ENCODE measurements around the gene NRG4. TPM values are rescaled to one million over a fixed set of nuclear protein-coding genes. Genes with fewer than 3 reads are reported as not detected.
"Not testable (repeated sequence)": the region's sequence is repeated elsewhere in the genome, so short reads cannot be mapped to it uniquely, and the experiment has no call there.

NRG4 gene, protein sequence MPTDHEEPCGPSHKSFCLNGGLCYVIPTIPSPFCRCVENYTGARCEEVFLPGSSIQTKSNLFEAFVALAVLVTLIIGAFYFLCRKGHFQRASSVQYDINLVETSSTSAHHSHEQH
- 0.10 TPM for total RNA-seq

DNA sequence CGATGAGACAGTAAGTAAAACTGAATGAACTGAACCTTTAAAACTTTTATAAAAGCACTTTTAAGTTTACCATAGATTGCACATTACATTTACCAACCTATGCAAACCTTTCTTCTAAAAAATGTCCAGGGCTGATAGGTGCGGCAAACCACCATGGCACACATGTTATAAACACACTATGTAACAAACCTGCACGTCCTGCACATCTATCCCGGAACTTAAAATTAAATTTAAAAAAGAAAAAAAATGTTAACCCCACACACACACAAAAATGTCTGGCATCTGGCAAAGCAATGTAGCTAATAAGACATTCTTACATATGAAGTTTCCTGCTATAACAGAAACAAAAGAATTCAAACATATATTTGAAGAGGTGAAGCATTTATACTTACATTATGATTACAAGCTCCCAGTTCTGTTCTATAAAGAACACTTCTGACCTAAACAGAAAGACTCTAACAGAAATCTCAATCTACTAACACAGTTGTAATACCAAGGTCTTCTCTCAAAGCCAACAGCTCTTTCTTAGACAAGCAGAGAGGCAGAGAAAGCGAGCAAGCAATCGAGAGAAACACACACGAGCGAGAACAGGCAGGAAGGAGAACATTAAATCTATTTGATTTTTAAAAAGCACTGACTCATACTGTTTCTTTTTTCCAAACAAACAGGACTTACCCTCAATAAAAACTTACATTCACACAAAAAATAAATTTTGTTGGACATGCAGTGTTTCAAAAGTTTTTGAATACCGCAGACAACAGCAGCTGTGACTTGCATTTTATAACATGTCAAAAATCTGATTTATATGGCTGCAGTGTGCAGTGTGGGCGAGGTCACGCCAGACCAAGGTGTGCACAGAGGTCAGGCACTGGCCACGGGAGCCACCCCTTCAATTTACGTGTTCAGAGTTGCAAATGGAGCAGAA is at the start of gene NRG4:
TSS of gene NRG4 (minus strand) at position 798 of the 925 bp plus-strand sequence. CDS start 1,194 bp downstream, outside the sequence.
- DNase-seq: no peak

DNA sequence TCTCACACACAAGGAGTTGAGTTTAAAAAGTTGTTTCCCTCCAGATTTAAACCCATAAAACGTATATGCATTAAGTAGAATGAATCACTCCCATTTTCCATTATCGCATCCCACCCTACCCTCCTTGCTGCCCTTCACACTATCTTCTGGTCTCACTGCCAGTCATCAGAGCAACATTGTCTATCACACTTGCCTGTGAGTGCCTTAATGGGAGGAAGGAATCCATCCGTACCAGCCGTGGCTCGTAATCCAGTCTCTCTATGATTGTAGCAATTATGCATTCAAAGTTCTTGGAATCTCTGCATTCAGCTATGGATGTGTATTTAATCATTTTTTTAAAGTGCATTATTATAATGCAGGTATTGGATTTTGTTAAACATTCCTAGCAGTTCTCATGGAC is 49.5 kb upstream of the NRG4 start:
- DNase-seq: no peak

DNA sequence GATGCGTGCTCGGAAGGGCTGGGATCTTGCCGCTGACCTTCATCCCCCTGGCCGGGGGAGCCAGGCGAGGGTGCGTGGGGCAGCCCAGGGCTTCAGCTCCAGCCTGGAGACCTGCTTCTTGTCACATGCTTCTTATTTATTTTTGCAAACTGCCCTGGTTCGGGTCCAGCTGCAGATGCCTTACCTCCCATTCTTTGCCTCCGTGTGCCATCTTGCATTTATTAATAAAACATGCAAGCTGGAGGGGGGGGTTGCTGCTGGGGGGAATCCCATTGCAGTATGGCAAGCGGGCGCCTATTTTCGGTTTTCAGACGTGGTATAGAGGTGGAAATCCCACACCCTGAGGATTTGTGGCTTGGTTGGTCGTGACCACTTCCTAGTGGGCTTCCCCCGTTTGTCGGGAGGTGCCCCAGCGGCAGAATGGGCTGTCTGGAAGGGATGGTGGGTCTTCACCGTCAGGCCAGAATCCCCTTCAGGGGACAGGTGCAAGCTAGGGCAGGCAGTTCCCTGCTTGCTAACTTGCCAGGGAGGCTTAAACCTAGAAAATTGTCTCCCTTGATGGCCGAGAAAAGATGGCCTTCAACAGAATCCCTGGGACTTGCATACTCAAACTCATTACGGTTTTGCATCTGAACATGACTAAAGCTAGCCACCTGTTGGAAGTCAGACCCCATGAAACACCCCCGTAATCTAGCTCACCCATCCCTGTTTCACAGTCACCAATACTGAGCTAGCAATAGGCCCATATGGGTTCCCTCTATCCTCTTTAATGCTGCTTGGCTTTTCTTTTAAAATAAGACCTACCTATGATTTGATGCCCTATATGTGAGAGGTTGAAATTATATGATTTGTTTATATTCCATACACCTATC is 48.1 kb upstream of the NRG4 start:
- no peak for DNase-seq

DNA sequence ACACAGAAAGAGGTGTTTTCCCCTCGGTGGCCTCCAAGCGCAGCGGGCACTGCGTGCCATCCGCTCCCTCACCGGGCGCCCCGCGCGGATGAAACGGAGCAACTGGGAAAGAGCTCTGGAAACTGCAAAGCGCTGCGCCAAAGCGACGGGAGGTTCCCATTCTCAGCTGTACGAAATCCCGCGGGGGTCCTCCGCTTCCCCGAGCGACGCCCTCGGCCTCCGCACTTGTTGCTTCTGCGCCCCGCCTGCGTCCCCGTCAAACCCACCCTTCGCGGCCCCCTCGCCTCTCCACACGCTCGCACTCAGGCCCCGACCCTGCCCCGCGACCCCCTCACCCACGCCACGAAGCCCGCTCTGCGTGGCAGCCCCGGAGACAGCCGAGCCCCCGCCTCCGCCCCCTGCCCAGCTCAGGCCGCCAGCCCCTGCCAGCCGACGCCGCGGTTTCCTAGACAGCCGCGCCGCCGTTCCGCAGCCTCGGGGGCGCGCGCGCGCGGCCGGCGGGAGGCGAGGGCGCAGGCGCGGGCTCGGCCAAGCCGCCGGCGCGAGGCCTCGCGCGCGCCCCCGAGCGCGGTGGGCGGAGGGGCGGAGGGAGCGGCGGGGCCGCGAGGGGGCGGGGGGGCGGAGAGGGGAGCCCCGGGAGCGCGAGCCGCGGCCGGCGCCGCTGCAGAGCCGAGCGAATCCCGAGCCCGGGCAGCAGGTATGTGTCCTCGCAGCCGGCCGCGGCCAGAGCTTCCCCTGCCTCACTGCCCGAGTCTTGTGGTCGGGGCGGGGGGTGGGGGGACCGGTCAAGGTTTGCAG is 47.3 kb upstream of the NRG4 start, which contains the start of gene TMEM266:
TSS of gene TMEM266 (plus strand) at position 666 of the 798 bp plus-strand sequence. CDS start 74,279 bp downstream, outside the sequence.
- no peak for DNase-seq

DNA sequence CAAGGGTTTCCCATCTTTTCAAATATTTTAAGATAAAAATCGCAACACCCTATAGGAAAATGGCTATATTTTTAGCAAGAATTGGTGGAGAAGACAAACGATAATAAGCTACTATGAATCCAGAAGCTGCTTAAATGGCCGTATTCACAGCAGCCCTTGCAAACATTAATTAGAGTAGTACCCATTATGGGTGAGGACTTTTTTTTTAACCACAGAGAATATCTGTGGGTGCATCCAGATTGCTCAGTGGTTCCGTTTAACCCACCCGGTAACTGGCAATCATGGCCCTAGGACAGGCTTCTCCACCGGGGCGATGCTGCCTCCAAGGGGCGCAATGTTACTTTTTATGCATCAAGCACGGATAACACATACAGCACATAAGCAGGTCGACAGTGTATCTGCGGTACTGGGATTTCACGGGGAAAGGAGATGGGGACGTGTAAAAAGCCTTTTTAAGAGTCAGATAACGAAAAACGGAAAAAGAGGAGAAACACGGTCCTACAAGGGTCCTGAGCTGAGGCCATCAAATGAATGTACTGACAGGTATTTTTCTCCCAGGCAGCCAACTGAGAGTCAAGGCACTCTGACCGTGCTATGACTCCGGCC is 46.6 kb upstream of the NRG4 start:
- DNase-seq: no peak

DNA sequence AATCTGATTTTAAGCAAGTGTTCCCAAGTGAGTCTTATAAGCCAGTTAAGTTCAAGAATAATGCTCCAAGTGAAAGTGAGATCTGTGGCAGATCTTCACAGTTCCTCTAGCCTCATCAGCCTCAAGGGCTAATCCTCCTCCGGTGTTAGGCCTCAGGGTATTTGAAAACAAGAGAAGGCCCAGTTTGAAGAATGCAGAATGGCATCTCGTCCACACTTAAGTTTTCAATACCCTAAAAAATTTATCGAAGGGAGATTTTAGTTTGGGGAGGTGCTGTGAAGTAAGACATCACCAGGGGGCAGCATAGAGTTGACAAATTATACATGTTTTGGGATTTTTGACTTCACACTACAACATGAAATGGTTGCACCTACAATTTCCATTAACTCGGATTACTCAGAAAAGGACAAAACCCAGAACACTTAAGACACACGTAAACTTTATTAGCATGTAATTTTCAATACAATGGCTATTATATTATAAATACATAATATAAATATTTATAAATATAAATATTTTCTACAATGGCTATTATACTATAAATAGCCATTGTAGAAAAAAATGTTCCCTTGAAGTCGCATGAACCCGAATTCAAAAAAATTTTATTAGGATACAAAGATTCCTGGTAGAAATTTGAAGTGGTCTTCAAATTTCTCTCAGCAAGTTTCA is 45.2 kb upstream of the NRG4 start:
- peak; percentile 41 for DNase-seq

DNA sequence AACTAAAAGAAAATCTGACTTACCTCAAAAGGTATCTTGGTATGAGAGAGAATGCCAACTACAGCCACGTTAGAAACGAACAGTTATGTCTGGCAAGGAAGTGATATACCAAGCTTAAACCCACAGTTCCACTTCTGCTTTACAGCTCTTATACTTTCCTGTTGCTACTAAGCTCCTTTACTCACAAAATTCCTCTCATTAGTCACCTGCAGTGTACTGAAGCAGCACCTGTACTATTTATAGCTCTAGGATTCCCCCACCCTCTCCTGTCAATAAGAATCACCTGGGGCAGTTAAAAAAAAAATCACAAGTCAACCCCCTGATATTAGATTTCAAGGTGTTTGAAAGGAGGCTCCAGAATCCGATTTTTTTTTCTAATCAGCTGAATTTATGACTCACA is 44.7 kb upstream of the NRG4 start:
- no peak for DNase-seq

DNA sequence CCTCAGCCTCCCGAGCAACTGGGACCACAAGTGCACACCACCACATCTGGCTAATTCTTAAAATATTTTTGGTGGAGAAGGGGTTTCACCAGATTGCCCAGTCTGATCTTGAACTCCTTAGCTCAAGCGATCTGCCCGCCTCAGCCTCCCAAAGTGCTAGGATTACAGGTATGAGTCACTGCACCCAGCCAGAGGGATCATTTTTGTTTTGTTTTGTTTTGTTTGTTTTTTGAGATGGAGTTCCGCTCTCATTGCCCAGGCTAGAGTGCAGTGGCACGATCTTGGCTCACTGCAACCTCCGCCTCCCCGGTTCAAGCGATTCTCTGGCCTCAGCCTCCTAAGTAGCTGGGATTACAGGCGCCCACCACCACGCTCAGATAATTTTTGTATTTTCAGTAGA is 42.0 kb upstream of the NRG4 start:
- DNase-seq: not testable (repeated sequence)

DNA sequence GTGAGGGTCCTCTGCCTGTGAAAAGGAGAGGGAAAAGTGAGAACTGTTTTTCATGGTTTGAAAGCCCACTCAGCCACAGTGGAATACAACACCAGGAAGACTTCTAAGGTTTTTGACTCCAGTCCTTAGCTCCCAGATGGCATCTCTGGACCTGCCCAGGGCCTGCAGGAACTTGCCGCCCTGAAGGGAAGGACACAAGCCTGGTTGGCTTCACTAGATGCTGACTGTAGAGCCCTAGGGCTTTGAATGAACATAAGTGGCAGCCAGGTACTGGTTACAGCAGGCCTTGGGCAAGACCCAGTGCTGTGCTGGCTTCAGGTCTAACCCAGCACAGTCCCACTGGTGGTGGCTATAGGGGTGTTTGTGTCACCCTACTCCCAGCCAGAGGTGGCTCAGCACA is 26.3 kb upstream of the NRG4 start:
- DNase-seq: no peak

DNA sequence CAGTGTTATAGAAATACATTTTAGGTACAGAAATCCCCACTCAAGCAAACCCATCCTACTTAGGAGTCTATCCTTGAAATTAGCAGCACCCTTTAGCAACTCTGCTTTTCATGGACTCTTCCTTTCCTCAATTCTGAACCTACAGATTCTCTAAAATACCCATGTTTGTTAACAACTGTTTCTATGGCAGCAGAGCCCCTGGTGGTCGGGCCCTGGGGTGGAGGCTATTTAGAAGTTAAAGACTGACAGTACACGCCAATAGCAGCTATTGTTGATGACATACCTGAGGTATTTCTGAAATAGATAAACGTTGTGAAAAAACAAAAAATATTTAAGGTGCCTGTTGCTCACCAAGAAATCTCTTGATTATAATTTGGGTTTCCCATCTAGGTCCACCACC is 23.4 kb upstream of the NRG4 start:
- no peak for DNase-seq

DNA sequence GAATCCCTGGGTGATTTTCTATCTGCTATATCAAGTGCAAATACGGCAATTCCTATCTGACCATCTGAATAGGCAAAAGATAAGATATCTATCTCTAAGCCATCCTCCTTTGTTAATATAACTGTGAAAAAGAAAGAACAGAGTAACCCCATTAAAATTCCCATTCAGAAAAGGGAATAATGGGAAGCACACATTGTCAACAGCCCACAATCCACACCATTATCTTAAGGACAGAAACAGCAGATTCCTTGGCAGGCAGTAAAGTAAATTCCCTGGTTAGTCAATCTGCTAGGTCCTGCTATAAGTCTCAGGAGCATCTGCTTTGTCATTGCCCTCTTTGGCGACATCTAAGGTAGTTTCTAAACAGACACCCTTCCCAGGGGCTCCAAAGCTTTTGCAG is 21.9 kb upstream of the NRG4 start:
- no peak for DNase-seq

DNA sequence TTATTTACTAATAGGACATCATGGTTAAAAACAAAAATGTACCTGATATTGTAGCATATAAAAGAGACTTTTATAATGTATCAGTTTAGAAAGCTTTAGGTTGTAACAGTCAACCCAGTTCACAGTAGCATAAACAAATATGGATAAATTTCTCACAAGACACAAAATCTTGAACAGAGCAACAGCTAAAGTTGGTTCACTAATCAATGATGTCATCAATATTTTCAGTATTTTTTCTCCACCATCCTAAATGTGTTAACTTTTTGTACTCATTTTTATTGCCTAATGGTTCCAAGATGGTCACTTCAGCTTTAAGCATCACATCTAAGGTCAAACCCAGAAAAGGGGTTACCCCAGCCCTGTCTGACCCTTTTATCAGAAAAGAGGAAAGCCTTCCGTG is 21.2 kb upstream of the NRG4 start:
- no peak for DNase-seq

DNA sequence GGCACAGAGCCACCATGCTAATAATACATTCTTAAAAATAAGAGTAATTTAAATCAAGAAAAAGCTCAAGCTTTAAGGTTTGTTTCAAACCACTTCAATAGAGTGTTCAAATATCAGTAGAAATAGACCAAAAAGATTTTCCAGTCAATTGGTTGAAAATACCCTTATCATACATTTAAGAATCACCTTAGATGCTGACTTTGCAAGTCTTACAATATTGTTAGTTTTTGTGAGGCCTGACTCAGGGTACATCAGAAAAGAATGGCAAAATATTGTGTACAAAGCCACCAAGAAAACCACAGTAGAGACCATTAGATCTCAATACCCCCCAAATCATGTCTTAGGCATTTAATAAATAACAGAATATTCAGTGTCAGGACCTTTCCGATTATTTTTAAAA is 19.8 kb upstream of the NRG4 start:
- no peak for DNase-seq

DNA sequence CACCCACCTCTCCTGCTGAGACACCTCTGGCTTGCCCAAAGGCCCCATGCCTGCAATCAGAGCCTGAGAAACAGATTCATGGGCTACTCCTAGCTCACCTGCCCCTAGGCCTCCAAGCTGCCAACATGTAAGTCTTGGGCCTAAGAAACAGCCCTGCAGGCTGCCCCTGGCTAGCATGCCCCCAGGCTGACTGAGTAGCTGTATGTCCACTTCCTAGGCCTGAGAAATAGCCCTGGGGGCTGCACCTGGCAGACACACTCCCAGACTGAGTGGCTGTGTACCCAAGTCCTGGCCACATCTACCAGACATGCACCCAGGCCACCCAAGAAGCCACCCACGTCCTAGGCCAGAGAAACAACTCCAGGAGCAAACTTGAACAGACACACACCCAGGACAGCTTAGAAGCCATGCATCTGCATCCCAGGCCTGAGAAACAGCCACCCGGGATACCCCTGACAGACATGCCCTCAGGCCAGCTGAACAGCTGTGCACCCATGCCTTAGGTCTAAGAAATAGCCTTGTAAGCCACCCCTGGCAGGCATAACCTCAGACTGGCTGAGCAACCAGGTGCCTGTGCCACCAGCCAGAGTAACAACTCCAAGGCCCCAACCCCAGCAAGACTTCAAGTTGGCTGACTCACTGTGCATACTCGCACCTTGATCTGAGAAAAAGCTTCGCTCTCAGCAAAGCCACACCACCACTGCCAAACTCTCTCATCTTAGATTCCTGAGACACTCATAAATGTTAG is 12.0 kb upstream of the NRG4 start:
- no peak for DNase-seq

DNA sequence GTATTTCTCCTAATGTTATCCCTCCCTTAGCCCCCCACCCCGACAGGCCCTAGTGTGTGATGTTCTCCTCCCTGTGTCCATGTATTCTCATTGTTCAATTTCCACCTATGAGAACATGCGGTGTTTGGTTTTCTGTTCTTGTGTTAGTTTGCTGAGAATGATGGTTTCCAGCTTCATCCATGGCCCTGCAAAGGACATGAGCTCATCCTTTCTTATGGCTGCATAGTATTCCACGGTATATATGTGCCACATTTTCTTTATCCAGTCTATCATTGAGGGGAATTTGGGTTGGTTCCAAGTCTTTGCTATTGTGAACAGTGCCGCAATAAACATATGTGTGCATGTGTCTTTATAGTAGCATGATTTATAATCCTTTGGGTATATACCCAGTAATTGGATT is 1.2 kb upstream of the NRG4 start:
- not testable (repeated sequence) for DNase-seq

DNA sequence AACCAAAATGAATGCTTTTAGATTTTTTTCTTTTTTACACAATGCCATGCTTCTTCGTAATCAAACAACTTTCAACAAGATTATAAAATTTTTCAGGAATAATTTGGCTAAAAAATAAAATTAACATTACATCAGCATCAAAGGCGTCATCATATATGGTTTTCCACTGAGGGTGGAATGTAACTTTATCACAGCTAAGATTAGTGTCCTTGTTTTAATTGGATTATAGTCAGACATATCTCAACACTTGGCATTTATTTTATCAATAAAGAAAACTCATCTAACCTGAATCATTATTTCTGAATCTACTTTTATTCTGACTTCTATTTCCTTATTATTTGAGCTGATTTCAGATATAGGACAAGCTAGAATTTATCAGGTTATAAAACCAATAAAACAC is 1.6 kb downstream of the NRG4 start:
- DNase-seq: no peak

DNA sequence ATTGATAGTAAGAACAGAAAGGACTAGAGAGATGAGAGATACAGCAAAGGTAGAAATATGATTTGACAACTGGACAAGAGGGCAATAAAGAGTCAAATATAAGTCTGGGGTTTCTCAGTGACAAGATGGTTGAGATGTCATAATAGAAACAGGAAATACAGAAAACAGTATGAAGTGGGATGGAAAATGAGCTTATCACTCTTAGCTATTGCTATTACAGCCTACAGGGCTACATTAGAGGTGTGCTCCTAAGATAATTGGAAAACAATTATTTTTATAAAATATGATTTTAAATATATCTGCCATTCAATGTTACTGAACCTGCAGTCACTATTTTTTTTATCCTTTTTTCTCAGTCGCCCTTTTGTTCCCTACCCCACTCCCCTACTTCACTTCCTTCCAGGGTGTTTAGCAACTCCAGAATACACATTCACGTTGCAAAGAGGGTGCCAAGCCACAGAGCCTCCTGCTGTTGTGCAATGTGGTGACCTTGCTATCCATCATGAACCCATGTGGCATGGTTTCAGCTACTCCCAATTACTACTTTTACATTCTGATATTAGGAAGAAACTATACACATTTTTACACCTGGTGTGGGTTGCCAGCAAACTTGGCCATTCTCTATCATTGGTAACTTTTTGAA is 6.0 kb downstream of the NRG4 start:
- DNase-seq: no peak

DNA sequence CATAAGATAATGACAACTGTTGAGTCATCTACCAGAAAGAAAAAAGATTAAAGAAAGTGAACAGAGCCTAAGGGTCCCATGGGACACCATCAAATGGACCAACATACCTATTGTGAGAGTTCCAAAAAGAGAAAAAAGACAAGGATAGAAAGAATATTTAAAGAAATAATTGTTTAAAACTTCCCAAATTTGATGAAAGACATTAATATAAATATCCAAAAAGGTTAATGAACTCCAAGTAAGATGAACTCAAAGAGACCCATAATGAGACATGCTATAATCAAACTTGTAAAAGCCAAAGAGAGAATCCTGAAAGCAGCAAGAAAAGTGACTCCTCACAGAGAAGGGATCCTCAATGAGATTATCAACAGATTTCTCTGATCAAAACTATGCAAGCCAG is 8.9 kb downstream of the NRG4 start:
- DNase-seq: no peak

DNA sequence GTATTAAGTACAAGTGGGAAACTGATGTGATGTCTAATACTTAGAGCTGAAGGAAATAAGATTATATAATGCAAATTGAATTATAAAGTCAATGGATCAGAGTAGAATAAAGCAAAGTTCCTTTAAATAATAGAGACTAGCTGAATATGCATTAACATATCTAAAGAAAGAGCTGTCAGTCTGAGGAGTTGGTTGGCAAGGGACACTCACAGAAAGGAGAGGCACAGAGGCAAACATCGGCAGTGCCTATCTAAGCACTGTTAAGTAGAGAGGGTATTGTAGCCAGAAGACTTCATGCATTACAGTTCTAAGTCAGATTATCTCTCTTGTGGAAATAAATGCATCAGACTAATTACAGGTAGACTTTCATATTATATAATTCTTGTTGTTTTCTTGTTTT is 16.6 kb downstream of the NRG4 start:
- DNase-seq: no peak

DNA sequence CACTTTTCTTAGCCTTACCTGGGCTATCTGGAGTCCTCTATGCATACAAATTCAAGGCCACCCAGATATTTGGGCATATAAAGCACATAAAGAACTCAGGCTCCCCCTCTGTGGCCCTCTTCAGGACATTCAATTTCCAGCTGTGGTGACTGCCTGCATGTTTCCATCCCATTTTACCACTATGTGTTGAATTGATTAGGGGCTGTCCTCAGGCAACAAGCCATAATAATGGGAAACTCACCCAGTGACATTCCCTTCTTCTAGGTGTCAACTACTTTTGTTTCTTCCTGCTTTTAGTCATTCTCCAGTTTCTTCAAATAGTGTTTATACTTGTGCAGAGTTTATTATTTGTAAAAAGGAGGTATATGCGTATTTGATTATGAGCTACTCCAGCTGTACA is 18.0 kb downstream of the NRG4 start:
- DNase-seq: no peak
